Measurements from ENCODE around the gene KCNQ1. TPM values are rescaled to one million over a fixed set of nuclear protein-coding genes. Genes with fewer than 3 reads are reported as not detected.

KCNQ1 gene
- total RNA-seq, 2 donors from 2014 or later: 33.5 to 39.7 TPM

DNA sequence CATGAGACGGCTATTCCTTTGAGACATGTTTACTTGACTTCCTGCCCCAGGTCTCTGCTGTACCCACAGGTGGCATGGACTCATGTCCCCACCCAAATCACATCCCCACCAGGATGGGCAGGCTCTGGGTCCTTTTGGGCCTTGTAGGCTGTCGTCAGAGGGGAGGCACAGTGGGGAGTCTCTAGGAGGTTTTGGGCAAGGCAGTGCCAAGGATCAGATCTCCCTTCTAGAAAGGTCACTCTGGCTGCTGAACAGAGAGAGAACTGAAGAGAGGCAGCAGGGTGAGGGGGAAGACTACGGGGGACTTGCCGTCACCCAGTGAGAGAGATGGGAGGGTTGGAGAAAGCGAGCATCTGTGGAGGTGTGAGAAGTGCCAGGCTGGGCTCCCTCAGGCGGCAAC is 259.5 kb downstream of the KCNQ1 start:
- intact Hi-C loops (cut with DNase I): no loop called here

DNA sequence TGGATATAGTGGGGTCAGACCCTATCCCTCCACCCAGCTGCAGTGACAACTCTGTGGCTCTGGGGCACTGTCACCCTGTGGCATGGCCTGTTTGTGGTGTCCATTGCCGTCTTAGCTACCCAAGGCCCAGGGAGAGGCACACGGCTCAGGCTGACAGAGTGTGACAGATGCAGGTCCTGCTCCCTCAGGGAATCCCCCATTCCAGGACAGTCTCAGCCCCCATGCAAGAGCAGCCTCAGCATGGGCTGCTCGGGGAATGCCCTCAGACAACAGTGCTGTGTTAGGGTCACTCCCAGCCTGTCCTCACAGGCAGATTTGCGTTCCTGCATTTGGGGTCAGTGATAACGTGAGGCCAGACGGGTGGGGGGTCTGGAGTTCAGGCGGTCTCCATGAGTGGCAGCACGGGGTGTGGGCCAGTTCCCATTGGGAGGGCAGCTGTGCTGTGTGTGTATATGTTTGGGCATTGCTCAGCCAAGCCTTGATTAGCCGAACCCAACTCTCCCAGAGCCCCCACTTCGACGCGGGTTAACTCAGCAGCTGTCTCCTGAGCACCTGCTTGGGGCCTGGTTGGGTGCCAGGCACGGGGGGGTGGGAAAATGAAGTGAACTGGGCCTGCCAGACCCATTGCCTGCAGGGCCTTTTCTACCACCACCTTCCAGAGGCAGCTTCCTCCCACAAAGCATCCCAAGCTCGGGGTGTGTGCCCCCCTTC is 260.2 kb downstream of the KCNQ1 start:
- intact Hi-C loops (cut with DNase I): no loop called here
- peak; percentile 12 for DNase-seq
- no peak for ATAC-seq

More for the DNA sequence above, 259.5 kb downstream of the KCNQ1 start:
- no peak for DNase-seq
- ATAC-seq: no peak

DNA sequence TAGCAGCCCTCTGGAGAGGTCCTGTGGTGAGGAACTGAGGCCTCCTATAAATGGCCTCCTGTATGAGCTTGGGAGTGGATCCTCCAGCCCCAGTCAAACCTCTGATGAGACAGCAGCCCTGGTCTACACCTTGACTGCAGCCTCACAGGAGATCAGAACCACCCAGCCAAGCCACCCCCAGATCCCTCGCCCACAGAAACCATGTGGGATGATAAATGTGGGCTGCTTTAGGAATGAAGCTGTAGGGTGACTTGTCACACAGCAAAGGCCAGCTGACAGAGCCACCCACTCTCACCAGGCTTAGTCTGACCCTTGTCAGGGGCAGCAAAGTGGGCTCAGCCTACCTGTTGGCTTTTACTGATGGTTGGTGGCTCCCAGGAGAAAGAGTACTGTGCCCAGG is 261.5 kb downstream of the KCNQ1 start:
- ATAC-seq (no peak), DNase-seq (no peak)
- intact Hi-C loops (cut with DNase I): no loop called here

DNA sequence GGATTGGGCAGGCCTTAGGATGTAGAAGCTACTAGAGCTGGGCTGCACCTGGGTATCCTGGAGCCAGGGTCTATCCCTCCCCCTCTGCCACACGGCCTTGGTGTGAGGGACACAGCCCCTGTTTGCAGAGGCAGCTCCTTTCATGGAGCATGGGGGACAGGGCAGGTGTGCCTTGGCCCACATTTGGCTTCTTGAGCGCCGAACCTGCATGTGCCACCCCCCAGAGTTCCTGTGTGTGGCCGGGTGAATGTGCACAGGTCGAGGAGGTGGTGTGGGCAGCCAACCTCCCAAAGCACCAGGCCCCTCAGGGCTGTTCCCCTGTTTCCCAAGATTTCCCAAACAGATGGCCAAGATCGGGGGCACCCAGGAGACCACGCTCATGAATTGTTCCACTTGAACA is 262.9 kb downstream of the KCNQ1 start:
- DNase-seq (no peak), ATAC-seq (no peak)
- intact Hi-C loops (cut with DNase I): no loop called here

DNA sequence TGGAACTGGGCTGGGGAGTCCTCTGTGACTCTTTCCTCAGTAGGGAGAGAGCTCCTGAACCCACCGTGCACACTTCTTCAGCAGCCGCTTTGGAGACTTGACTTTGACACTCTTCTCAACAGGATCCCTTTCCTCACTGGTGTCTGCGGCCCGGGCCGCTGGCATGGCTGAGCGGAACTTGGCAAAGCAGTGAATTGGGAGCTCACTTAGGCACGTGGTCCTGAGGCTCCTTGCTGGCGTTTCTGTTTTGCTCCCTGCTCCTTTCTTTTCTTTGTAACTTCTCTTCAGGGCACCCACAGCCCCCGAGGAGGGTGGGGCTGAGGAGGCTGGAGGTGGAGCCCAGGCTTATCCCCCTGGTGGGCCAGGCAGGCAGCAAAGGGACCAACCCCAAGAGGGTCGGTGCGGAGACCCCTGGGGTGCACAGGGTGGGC is 263.4 kb downstream of the KCNQ1 start:
- intact Hi-C loops (cut with DNase I): no loop called here
- peak; percentile 39 to 80 for ATAC-seq
- DNase-seq: peak; percentile 46

DNA sequence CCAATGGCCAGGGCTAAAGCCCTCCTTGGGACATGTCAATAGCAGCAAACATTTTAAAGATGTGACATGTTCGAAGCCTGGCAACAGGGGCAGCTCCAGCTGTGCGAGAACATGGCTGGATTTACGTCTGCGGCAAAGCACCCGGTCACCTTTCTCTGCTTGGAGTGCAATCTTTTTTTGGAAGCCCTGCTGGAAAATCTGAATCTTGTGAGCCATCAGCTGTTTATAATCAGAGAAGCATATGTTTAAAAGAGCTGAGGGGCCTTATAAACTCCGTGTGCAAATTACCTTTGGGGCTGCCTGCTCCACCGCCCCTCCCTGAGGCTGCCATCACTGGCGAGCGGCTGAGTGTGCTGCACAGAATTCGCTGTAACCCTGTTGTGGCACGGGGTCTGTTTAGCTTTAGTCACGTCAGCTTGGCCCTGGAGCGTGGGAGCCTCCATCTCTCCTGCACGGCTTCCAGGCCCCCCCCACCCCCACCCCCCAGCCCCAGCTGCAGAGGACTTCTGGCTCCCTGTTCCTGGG is 264.0 kb downstream of the KCNQ1 start:
- DNase-seq (no peak), ATAC-seq (peak; percentile 36 to 42)
- intact Hi-C loops (cut with DNase I): no loop called here

DNA sequence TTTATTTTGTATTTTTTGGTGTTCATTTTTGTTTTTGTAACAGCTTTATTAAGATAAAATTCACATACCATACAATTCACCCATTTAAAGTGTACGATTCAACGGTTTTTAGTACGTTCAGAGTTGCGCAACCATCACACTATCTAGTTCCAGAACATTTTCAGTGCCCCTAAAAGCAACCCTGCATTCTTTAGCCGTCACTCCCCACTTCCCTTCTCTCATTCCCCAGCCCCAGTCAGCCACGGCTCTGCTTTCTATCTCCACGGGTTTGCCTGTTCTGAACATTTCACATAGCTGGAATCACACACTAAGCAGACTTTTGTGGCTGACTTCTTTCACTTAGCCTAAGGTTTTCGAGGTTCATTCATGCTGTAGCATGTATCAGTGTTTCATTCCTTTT is 264.6 kb downstream of the KCNQ1 start:
- ATAC-seq: peak; percentile 48 to 68
- intact Hi-C loops (cut with DNase I): no loop called here
- no peak for DNase-seq

DNA sequence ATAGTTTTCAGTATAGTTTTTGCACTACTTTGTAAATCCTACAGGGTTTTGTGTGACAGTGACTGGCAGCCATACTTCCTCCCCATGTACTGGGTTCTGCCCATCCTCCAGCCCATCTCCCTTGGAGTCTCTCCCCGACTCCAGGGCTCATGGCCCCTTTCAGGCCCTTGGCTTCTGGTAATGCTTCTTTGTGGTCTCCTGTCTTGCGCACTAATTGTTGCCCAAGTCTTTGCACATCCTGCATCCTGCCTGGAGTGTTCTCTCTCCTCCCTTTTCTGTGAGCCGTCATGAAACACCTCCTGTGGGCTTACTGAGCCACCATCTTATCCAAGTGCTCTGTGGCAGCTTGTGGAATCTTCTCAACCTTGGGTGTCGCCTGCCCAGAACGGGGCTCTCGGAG is 266.4 kb downstream of the KCNQ1 start:
- ATAC-seq: no peak
- intact Hi-C loops (cut with DNase I): no loop called here
- no peak for DNase-seq

DNA sequence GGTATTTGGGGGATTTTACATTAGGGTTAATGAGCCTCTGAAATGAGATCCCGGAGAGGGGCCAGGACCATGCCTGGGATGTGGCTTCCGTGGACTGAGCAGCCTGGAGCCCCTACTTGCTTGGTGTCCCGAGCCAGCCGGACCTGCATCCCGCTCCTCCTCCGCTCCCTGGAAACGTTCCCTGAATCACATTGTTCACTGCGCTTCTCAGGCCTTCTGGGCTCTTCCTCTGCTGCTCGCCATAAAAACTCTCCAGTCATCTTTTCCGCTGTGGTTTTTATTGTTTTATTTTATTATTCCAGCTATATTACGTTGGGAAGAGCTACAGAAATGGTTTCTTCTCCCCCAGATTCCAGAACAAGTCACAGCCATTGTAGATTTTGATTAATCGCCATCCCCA is 268.3 kb downstream of the KCNQ1 start:
- intact Hi-C loops (cut with DNase I): no loop called here
- ATAC-seq (no peak), DNase-seq (no peak)

DNA sequence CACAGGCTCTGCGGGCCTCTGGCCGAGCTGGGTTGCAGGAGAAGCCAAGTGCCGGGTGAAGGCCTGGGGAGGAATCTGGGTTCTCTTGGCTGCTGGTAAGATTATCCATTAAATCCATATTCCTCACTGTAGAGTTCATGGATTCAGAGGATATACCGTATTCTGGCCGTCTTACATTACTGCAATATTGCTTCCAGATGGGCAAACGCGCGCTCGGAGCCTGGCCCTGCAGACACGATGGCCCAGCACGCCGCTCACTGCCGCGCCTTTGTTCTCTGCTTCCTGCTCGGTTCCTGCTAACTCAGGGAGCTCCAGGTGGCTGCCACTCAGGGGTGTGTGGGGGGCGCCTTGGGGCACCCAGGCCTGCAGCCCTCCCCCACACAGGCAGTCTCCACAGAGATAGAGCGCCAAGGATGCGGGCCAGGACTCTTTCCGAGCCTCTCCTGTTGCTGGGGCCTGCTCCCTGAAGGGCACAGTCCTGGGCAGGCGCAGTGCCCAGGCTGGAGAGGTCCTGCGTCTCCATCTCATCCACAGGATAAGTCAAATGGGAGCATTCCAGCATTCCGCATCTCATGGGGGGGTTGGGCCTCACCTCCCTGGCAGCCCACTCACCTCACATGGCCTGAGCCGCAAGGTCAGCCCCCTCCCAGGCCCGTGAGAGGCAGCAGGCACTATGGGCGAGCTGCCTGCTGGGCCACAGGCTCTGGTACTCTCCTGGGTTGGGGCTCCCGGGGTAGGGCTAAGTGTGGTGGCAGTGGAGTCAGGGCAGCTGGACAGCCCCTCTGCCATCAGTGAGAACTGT is 269.1 kb downstream of the KCNQ1 start:
- intact Hi-C loops (cut with DNase I): no loop called here
- DNase-seq (no peak), ATAC-seq (no peak)

DNA sequence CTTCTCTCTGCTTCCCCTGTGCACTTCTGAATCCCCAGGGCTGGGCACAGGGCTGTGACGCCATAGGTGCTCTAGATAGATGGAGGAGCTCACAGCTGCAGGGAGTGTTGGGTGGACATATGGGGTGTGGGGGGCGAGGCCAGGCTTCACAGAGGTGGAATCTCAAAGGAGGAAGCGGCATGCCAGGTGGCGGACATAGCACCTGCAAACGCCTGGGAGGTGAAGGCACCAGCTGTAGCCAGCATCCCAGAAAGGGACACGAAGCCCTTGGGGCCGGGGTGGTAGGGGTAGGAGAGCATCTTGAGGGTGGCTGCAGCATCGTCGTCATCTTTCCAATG is 269.6 kb downstream of the KCNQ1 start:
- no peak for ATAC-seq
- intact Hi-C loops (cut with DNase I): no loop called here
- no peak for DNase-seq

DNA sequence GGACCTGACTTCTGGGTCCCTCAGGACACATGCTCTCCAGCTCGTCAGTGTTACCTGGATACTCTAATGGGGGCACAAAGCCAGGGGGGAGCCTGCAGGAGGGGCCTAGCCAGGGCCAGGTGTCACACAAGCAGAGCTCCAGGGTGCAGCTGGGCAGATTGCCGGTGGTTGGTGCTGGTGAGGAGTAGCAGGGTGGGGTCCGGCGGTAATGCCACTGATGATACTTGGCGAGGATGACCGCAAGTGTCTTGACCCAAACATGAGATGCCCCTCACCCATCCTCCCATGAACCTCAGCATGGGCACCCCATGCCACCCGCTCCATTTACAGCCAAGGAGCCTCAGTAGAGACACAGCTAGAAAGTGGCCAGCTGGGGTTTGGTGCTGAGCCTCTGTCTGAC is 270.1 kb downstream of the KCNQ1 start:
- intact Hi-C loops (cut with DNase I): no loop called here
- ATAC-seq: no peak
- DNase-seq: no peak

DNA sequence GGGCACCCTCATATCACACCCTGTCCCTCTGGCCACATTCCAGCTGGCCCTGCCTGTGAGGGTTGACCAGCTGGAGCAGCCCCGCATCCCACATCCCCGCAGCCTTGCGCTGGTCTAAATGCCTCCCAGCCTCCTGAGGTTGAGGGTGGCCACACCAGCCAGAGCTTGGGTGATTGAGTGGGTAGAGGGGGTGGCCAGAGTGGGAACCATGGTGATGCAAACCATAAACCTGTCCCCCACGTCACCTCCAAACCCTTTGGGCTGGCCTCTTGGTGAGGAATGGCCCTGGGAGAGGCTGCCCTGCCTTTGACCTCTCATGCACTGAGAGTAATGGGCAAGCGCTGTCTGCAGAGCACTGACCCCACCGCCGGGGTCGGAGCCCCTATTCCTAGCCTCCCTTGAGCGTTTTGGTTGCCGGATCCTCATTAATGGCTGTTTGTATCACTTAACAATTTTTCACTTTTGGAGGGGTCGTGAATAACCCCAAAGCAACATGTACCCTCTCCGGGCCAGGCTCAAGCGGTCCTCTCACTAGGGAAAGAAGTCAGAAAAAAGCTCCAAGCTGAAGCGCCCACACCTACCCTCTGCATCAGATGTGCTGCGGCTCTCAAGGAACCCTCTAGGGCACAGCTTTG is 271.0 kb downstream of the KCNQ1 start:
- intact Hi-C loops (cut with DNase I): no loop called here
- DNase-seq (no peak), ATAC-seq (no peak)

DNA sequence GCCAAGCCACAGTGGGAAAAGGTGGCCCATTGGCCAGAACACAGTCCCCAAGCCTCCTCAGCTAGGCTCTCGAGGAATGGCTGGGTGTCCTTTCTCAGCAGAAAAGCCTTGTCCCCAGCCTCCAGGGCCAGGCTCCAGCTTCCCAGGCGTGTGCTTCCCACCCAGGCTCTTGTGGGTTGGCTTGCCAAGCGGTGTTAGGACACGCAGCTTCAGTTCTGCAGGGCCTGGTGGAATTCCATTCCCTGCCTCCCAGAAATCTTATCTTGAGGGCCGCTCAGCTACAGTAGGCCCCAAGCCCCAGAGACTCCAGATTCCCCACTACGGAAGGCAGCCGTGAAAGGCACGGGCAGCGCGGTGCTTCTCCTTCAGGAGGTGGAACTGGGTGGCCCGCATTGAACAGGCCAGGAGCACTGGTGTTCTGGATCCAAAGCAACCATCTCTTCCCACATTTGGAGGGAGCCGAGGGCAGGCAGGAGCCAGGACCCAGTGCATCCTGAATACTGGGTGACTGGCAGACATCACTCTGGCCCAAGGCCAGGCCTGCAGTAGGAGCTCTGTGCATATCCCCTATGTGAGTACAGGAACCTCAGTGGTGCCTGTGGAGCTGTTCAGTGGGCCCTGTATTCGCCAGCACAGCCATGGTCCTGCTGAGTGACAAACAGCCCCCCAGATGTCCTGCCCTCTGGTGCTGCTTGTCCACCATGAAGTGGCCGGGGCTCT is 271.7 kb downstream of the KCNQ1 start:
- DNase-seq (no peak), ATAC-seq (peak; percentile 34 to 73)
- intact Hi-C loops (cut with DNase I): no loop called here

DNA sequence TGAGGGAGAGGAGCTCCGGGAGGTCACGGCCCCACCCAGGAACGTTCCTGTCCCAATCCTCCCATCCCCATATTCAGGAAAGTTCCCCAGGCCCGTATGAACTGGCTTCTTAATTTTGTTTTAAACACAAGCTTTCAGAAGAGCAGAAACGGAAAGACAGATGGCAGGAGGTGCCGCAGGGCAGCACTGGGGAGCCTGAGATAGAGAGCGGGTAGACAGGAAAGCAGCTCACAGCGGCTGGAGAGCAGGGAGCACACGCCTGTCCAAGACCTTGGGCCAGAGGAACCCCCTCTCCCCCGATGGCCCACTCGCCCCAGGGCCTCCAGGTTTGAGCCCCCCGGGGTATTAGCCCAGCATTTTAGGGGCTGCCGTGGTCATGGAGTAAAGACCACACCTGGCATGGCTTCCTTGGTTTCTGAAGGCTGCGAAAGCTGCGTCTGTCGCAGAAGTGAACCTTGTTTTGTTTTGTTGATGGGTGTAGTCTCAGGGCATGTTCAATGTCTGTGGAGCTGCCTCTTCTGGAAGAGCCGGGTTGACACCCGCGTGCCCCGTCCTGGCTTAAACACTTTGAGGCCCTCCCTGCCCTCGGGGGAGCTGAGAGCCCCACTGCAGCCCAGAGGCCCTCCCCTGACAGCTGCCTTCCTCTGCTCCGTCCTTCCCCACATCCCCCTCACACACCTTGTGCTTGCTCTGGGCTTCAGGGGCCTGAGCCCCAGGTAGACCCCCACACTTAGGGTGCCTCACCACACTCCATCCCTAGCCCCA is 272.9 kb downstream of the KCNQ1 start:
- intact Hi-C loops (cut with DNase I): no loop called here
- ATAC-seq (no peak), DNase-seq (no peak)

DNA sequence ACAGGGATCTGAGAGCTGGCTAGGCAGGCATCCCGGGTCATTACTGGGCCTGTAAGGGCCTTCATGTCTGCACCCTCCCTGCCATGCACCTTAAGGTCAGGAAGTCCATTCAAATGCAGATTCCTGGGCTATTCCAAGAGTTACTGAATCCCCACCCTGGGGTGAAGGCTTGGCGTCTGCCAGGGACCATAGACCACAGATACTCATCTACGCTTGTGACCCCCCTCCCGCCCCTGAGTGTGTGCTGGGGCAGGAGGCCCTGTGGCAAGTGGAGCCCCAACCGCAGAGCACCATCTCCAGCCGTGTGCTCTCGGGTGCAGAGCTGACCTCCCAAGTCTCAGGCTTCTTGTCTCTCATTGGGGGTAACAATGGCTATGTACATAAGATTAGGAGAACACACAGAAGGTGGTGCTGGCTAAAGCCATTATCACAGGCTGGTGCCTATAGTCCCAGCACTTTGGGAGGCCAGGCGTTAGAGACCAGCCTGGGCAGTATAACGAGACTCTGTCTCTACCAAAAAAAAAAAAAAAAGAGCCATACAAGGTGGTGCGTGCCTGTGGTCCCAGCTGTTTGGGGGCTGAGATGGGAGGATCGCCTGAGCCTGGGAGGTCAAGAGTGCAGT is 274.1 kb downstream of the KCNQ1 start:
- ATAC-seq: no peak

DNA sequence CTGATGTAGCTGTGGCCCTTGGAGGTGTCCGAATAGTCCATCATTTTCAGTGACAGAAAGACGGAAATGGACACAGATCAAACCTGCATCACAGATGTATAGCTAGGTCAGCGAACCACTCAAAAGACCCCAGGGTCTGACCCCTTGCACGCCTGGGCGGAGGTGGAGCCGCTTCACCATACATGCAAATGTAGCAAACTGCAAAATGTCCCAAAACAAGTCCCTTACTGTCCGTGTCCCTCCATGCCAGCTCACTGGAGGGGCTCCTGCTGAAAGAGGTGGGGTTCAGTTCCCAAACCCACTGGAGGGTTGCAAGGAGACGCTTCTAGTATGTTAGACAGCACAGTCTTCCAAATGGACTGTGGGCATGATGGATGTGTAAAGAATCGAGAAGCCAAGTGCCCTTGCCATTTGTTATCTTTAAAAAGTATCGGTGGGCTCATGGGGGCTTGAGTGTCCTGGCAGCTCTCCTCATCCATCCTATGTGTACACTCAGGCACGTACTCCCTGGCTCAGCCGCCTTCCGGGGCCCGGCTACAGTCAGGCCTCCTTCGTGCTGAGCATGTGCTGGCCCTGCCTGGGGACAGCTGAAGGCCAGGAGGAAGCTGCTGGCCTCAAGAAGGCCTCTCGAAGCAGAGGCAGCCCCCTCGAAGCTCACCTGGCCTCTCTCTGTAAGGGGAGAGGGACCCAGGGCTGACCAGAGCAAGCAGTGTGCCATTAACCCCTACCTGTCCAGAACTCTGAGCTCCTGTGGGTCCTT is 275.2 kb downstream of the KCNQ1 start:
- intact Hi-C loops (cut with DNase I): no loop called here
- no peak for DNase-seq
- no peak for ATAC-seq

More for the DNA sequence above, 274.1 kb downstream of the KCNQ1 start:
- no peak for DNase-seq
- intact Hi-C loops (cut with DNase I): no loop called here
